ENCODE measurements around the gene PEX3.

Gene PEX3

GRCh38 chr6:143536866-143537691, 86.5 kb downstream of the PEX3 start:
- DNase-seq (ENCODE audit: low read depth in 2 of 3, low spot score in 2 of 3) = peak; percentile 26 to 34 (median 27)

GRCh38 chr6:143538374-143538773, 87.8 kb downstream of the PEX3 start:
- no peak for DNase-seq (ENCODE audit: low read depth in 2 of 3, low spot score in 2 of 3)

- no peak for DNase-seq (ENCODE audit: low read depth in 2 of 3, low spot score in 2 of 3)
Observed at GRCh38 chr6:143539106-143539505, 88.5 kb downstream of the PEX3 start.

- DNase-seq (ENCODE audit: low read depth in 2 of 3, low spot score in 2 of 3) = no peak
Observed at GRCh38 chr6:143539734-143540133, 89.1 kb downstream of the PEX3 start.

- no peak for DNase-seq (ENCODE audit: low read depth in 2 of 3, low spot score in 2 of 3)
Observed at GRCh38 chr6:143540192-143540591, 89.6 kb downstream of the PEX3 start.
